Suprapubic skin (tissue), 4 donors: ENCODE results near the gene COLEC11.

ENCODE experiments used
- EP300 ChIP-seq: sonication (generic); formaldehyde crosslinking; IDR thresholded peaks from one replicate; pipeline ENCODE4 v1.6.1; 2017; ENCODE audit warnings: antibody characterized with exemption
- POLR2A ChIP-seq, 2 donors: fragments of 450-650 bp; IDR thresholded peaks; one replicate each; pipeline ENCODE4 v1.6.1; 2017; ENCODE audit warnings: antibody characterized with exemption in 2 of 2, mild to moderate bottlenecking in 2 of 2, moderate library complexity in 2 of 2
- POLR2AphosphoS5 ChIP-seq, 3 donors: sonication (generic); formaldehyde crosslinking; IDR thresholded peaks; one replicate each; pipeline ENCODE4 v1.6.1; 2017; ENCODE audit warnings: antibody characterized with exemption in 3 of 3
- TF ChIP-seq, protein P1 (sequence below), 2 donors: fragments of 200-600 bp in 1 of 2; fragments of 450-650 bp in 1 of 2; sonication (generic) in 1 of 2; IDR thresholded peaks; one replicate each; pipeline ENCODE4 v1.5.1; 2016 to 2019; ENCODE audit warnings: antibody characterized with exemption in 2 of 2, mild to moderate bottlenecking in 1 of 2, moderate library complexity in 1 of 2

DNA sequence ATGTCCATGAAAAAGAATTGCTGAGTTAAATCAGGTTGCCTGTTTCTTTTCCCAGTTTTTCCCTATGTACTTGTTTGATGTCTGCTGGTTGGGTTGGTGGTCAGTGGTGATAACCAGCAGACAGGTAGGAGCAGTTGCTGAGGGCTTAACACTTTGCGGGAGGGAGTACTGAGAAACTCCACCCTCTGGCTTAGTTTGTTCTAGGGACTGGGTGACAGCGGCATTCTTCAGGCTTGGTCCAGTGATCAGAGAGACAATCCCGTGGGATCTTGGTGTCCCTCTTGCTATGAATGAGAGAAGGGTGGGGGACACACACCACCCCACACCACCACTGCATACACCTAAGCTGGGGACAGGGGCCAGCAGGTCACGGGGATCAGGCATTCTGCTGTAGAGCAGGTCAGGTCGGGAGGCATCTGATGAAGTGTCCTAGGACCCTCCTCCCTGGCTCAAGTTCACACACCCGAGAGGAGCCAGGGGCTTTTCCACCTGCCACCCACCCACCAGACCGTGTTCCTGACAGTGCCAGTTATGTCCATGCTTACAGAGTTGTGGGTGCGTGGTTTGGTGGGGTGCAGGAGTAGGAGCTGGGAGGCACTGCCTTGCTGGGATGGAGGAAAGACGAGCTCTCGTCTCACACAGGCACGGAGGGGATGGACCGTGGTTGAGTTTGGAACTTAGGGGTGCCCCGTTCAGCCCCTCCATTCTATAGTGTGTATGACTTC lies 41.8 kb downstream of the COLEC11 start:
- TF ChIP-seq, protein P1, sequence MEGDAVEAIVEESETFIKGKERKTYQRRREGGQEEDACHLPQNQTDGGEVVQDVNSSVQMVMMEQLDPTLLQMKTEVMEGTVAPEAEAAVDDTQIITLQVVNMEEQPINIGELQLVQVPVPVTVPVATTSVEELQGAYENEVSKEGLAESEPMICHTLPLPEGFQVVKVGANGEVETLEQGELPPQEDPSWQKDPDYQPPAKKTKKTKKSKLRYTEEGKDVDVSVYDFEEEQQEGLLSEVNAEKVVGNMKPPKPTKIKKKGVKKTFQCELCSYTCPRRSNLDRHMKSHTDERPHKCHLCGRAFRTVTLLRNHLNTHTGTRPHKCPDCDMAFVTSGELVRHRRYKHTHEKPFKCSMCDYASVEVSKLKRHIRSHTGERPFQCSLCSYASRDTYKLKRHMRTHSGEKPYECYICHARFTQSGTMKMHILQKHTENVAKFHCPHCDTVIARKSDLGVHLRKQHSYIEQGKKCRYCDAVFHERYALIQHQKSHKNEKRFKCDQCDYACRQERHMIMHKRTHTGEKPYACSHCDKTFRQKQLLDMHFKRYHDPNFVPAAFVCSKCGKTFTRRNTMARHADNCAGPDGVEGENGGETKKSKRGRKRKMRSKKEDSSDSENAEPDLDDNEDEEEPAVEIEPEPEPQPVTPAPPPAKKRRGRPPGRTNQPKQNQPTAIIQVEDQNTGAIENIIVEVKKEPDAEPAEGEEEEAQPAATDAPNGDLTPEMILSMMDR (IDR thresholded peaks at IDR 0.05) = no peak
- TF ChIP-seq POLR2A (IDR thresholded peaks at IDR 0.05) (no peak), POLR2AphosphoS5 (IDR thresholded peaks at IDR 0.05) (no peak), EP300 (no peak)
